NCI-H146 treated with DMSO at 0.1 percent for 48 hours (cell line): Measurements from ENCODE around the gene TAOK1.

Experiments
- DNase-seq: peaks from one replicate; lab custom pipeline; 2025; ENCODE audit not compliant: unreplicated experiment; lab: John Stamatoyannopoulos, UW

TAOK1 gene

GRCh38 chr17:29568331-29569244, 178.4 kb downstream of the TAOK1 start, which contains the start of gene TP53I13:
Gene TP53I13 (plus strand): TSS chr17:29568701. CDS start chr17:29568759, 58 bp downstream.
- peak; percentile 46 for DNase-seq

- no peak for DNase-seq
Measured at GRCh38 chr17:29569245-29569950, 179.2 kb downstream of the TAOK1 start.

DNA sequence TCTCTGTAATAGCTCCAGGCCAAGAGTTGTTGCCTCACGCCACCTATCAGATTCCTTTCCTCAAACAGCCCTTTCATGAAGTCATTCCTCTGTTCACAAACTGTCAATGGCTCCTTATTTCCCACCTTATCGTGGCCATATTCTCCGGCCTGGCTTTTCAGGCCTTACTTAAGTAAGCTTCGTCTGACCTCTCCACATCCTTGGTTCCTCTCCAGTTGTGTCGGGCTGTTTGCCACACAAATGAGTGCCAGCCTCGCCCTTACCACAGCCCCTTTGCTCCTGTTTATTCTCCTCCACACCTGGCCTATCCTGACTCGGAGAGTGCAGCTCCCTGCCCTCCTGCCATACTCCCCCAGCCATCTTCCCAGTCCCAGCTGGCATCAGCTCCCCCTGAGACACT, 180.4 kb downstream of the TAOK1 start:
- DNase-seq = no peak

GRCh38 chr17:29571486-29571882, 181.3 kb downstream of the TAOK1 start:
- no peak for DNase-seq

- DNase-seq = no peak
Measured at GRCh38 chr17:29571883-29572681, 181.9 kb downstream of the TAOK1 start.

- no peak for DNase-seq
Measured at GRCh38 chr17:29572691-29573557, 182.8 kb downstream of the TAOK1 start.

GRCh38 chr17:29573558-29573869, 183.4 kb downstream of the TAOK1 start:
- no peak for DNase-seq

DNA sequence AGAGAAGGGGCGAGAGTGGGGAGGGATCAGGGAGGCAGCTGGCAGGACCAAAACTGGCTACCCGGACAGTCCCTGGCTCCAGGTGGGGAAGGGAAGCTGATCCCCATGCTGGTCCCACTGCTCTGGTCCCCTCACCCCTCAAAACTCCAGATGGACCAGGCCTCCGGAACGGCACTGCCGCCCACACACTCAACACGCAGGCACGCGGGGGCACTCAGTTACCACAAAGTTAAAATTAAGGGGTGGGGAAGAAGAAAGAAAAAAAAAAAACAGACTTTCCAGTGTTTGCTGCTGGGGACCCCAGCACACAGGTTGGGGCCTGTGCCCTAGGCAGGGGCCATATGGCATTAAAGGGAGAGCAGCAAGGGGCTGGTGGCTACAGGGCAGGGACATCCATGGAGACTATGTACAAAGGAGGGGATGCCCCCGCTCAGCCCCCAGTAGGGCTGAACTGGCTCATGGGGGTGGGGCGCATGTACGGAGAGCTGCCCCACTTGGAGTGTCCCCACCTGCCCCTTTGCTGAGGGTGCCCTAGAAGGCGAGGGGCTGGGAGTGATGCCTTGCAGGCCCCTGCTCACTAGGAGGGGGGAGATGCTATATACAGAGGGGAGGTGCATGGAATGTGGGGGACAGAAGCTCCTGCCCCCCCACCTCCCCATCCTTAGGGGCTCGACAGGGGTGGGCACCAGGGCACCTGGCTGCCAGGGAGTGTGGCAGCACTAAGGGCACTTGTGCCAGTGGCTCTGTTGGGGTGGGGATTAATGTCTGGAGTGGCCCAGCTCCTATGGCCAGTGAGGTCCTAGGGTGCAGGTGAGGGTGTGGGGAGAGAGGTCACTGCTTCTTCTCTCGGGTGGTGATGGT, 183.9 kb downstream of the TAOK1 start:
- DNase-seq = no peak

GRCh38 chr17:29574732-29575510, 184.8 kb downstream of the TAOK1 start:
- no peak for DNase-seq

- no peak for DNase-seq
Measured at GRCh38 chr17:29575511-29576213, 185.5 kb downstream of the TAOK1 start.

- DNase-seq = no peak
Measured at GRCh38 chr17:29576214-29577000, 186.2 kb downstream of the TAOK1 start.

- no peak for DNase-seq
Measured at GRCh38 chr17:29577001-29577370, 186.8 kb downstream of the TAOK1 start.

DNA sequence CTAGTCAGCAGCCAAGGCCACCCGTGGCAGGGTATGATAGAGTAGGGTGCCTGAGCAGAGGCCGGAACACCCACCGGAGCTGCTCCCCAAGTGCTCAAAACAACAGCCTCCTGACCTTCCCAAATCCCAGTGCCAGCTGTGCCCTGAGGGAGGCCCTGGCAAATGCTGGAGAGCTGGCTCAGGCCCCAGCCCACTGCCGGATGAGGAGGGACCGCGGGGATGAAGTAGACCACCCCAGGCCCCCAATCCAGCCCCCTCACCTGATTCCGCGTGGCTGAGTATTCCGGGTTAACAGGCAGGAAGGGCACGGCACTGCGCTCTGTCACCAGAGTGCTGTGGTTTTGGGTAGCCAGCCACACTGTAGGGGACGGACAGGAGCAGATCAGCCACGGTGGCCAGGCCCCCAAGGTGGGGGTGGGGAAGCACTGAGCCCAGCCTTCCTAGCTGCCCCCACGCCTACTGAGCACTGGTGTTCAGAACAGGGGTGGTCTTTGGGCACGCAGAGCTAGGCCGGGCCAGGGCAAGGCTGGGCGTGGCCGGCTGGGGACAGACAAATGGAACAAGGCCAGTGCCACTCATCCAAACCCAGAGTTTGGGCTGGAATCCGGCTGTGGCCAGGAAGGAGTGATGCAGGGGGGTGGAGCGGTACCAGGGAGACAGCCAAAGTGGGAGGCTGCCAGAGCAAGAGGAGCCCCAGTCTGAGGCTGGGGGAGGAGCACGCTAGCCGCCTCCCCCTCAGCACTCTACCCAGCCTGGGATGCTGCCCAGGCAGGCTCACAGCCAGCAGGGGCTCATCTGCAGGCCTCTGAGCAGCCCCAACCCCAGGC, 187.4 kb downstream of the TAOK1 start:
- DNase-seq = no peak

DNA sequence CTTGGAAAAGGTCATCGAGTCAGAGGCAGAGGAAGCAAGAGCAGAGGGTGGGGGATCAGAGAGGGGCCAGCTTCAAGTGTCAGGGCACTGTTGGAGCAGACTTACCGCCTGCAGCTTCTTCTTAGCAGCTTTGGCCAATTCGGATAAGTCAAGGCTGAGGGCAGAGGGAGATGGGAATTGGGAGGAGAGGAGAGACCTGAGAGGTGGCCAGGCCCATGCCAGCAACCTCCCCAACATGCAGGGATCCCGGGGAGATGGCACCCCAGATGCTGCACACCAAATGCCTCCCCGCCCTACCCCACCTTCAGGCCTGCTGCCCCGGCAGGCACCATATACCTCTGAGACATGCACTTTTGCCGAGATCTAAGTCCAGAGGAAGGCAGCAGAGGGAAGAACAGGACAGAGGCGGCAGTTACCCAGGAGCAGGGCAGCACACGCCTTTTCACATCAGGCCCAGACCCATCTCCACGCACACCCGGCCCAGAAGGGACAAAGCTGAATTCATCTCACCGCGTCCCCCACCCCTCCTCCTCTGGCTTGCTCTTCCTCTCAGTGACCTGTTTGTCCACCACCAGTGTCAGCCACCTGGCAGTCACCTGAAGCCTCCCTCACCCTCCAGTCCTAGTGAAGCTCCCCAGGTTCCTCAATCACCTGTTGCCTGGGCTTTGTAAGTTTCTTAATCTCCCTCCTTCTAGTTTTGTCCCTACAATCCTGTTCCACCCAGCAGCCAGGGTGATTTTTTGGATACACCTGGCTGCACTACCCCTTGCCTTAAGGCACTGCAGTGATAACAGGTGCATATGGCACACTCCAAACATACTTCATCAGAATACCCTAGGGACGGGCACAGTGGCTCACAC, 188.7 kb downstream of the TAOK1 start:
- no peak for DNase-seq

GRCh38 chr17:29579866-29580771, 190.0 kb downstream of the TAOK1 start:
- peak; percentile 38 for DNase-seq
